Inferior parietal cortex (tissue), 1 donor: Measurements from ENCODE around the gene RDH16.
"Not testable (repeated sequence)": the region's sequence is repeated elsewhere in the genome, so short reads cannot be mapped to it uniquely, and the experiment has no call there.

Source experiments
- DNase-seq: peaks from one replicate; pipeline ENCODE4 v3.0.0-alpha.2; 2016; ENCODE audit errors: extremely low spot score

The RDH16 gene

GRCh38 chr12:56922031-56922430 is 35.4 kb downstream of the RDH16 start:
- DNase-seq, result no peak

- DNase-seq, result no peak
Observed at GRCh38 chr12:56921346-56921745, 36.1 kb downstream of the RDH16 start.

DNA sequence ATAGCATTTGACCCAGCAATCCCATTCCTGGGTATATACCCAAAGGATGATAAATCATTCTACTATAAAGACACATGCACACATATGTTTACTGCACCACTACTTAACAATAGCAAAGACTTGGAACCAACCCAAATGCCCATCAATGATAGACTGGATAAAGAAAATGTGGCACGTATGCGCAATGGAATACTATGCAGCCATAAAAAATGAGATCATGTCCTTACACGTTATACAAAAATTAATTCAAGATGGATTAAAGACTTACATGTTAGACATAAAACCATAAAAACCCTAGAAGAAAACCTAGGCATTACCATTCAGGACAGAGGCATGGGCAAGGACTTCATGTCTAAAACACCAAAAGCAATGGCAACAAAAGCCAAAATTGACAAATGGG is 39.3 kb downstream of the RDH16 start:
- DNase-seq, result not testable (repeated sequence)

- DNase-seq, result no peak
Observed at GRCh38 chr12:56916996-56917333, 40.4 kb downstream of the RDH16 start.

- no peak for DNase-seq
Observed at GRCh38 chr12:56916296-56916995, 41.0 kb downstream of the RDH16 start.

GRCh38 chr12:56914724-56915123 is 42.7 kb downstream of the RDH16 start:
- DNase-seq, result no peak

DNA sequence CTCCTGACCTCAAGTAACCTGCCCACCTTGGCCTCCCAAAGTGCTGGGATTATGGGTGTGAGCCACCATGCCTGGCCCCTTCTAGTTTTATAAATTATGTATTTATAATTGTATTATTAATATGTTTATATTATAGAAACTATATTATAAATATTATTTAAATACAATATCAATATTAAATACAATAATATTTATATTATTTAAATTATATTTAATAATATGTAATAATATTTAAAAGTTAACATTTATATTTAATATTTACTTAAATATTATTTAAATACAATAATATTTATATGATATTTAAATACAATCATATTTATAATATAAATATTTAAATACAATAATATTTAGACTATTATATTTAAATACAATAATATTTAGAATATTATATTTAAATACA is 43.2 kb downstream of the RDH16 start:
- DNase-seq, result no peak

DNA sequence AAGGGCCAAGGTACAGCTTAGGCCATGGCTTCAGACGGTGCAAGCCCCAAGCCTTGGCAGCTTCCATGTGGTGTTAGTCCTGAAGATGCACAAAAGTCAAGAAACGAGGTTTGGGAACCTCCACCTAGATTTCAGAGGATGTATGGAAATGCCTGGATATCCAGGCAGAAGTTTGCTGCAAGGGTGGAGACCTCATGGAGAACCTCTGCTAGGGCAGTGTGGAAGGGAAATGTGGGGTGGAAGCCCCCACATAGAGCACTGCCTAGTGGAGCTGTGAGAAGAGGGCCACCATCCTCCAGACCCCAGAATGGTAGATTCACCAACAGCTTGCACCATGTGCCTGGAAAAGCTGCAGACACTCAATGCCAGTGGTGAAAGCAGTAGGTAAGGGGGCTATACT is 48.0 kb downstream of the RDH16 start:
- DNase-seq, result not testable (repeated sequence)

- DNase-seq, result no peak
Observed at GRCh38 chr12:56908136-56908535, 49.3 kb downstream of the RDH16 start.

DNA sequence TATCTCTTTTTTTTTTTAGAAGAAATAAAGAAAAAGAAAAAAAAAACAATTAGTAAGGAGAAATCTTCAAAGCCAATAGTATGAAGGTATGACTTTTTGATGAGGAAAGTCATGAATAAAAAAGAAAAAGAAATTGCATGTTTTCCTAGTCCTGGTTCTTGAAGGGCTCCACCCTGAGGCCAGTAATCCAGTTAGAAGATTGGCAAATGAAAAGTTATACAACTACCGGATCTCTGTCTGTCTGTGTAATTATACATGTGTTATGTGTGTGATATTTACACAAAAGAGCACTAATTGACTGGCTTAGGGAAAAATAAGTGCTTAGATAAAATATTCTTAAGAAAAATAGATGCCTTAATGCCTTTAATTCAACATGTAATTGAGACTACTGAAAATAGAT is 51.6 kb downstream of the RDH16 start:
- no peak for DNase-seq

DNA sequence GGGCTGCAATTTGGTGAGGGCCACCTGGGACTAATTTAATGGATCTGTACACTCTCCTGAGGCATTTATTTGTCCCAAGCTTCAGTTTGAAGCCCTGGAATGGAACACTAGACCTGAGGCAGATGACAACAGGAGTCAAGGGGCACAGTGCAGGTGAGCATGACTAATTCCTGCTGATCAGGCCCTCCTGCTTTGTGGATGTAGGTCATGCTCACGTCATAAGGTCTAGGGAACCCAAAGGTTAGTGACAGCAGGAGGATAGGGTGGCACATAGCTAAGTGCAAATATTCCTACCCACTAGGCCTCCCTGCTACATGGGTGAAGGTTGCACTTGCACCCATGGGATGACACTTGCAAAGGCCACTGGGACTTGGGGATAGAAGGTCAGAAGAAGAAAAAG is 54.0 kb downstream of the RDH16 start:
- DNase-seq, result no peak
